Measurements from ENCODE around the gene RFWD3.
"Not testable (repeated sequence)": the region's sequence is repeated elsewhere in the genome, so short reads cannot be mapped to it uniquely, and the experiment has no call there.

The RFWD3 gene

DNA sequence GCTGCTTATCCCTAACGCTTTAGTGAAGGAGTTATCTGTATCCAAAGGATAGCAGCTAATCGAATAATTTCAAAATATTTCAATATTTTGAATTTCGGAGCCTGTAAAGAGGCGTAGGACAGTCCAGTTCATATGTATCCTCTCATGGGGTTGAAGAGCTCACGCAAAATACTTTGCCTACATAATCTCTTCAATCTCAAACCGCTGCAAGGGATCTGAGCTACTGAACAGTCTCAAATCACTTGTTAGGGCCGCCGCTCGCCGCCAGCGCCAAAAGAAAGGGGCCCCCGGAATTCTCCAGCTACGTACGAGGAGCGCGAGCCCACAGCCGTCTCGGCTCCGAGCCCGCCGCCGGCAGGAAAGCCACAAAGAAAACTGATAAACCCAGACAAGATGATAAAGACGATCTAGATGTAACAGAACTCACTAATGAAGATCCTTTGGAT is 601 bp upstream of the RFWD3 start:
- DNase-seq (ENCODE audit: low read depth in 2 of 2) = no peak

GRCh38 chr16:74666010-74666421 is 661 bp downstream of the RFWD3 start:
- no peak for DNase-seq (ENCODE audit: low read depth in 2 of 2)

DNA sequence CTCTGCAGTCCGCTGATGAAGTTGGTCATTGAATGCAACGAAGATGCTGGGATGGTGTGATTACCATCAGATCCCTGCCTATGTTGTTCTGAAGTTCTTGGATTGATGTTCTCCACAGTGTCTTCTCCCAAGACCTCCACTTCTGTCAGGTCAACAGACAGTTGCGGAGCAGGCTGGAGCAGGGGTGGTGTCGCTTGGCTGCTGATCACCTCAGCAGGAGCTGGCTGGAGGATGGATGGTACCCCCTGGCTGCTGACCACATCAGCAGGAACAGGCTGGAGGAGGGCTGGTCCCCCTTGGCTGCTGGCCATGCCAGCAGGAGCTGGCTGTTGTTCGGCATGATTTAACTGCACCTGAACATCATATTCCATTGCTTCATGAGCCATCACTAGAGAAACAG is 5.6 kb downstream of the RFWD3 start:
- no peak for DNase-seq (ENCODE audit: low read depth in 2 of 2)

- DNase-seq (ENCODE audit: low read depth in 2 of 2) = no peak
Measured at GRCh38 chr16:74660383-74660782, 6.3 kb downstream of the RFWD3 start.

DNA sequence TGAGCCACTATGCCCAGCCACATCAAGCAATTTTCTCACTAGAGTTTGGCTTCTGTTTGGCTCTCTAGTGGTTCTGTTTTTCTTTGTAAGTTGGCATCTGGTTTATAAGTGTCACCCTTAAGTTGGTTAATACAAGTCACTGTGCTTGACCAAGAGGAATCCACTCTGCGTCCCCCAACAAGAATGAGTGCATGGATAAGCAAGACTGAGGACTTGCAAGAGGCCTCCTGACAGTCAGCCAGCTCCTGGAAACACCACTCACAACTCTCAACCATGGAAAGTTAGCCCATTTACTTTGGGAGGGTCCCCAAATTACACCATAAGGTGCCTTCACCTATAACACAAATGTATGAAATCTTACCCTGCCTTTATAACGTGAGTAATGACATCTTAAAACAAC is 7.6 kb downstream of the RFWD3 start:
- DNase-seq (ENCODE audit: low read depth in 2 of 2) = no peak

DNA sequence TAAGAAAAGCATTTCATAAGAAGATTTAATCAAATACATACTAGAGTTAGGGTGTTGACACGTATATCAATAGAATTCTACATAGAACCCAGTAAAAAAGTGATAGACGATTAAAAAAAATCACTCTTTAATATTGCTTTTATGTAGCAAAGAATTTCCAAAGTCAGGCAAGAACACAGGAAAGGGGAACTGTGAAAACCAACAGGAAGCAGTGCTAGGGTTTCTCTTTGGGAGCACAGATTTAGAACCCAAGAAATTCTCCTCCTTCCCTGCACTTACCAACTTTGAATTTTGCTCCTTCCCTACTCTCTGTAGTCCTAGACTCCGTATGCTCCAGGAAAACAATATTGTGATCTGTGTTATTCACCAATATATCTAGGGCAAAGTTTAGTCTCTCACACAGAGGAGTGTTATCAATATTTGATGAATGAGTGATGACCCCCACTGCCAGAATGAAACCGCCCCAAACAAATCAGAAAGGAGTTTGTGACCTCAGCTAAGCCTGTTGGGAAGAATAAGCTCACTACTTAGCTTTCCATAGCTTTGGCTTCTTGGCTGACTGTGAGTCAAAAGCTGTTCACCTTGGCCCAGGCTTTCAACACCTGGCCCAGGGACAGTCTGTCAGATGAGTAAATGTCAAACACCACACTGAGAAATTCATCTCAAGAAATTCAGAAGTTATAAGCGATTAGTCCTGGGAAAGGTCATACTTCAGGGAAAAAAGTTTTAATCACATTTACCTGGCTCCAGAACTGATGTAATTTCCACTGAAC is 8.6 kb downstream of the RFWD3 start:
- DNase-seq (ENCODE audit: low read depth in 2 of 2) = no peak

- DNase-seq (ENCODE audit: low read depth in 2 of 2) = no peak
Measured at GRCh38 chr16:74654536-74655050, 12.1 kb downstream of the RFWD3 start.

DNA sequence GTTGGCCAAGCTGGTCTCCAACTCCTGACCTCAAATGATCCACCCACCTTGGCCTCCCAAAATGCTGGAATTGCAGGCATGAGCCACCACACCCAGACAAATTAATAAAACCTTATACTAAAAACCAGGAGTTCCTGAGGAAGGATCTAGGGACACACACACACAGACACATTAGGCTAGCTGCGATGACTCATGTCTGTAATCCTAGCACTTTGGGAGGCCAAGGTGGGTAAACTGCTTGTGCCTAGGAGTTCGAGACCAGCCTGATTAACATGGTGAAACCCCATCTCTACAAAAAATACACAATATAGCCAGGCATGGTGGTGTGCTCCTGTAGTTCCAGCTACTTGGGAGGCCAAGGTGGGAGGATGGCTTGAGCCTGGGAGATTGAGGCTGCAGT is 13.8 kb downstream of the RFWD3 start:
- not testable (repeated sequence) for DNase-seq (ENCODE audit: low read depth in 2 of 2)

DNA sequence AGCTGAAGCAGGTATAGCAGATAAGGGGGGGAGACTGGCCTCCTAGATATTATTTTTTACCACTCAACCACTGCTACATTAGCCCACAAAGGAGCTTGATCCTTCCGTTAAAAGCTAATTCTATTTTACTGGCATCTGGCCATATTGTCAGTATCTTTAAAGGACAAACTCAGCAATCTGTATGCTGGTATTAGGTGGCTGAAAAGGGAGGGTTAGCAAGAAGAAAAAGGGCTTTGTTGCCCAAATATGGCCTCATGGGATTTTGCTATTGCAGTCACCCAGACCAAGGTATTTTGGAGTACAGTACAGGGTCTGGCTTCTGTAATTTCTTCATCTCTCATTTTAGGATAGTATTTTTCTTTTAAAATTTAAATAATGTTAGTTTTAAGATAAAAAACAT is 14.4 kb downstream of the RFWD3 start:
- DNase-seq (ENCODE audit: low read depth in 2 of 2) = no peak

GRCh38 chr16:74651841-74652240 is 14.8 kb downstream of the RFWD3 start:
- no peak for DNase-seq (ENCODE audit: low read depth in 2 of 2)

- no peak for DNase-seq (ENCODE audit: low read depth in 2 of 2)
Measured at GRCh38 chr16:74650966-74651567, 15.6 kb downstream of the RFWD3 start.

DNA sequence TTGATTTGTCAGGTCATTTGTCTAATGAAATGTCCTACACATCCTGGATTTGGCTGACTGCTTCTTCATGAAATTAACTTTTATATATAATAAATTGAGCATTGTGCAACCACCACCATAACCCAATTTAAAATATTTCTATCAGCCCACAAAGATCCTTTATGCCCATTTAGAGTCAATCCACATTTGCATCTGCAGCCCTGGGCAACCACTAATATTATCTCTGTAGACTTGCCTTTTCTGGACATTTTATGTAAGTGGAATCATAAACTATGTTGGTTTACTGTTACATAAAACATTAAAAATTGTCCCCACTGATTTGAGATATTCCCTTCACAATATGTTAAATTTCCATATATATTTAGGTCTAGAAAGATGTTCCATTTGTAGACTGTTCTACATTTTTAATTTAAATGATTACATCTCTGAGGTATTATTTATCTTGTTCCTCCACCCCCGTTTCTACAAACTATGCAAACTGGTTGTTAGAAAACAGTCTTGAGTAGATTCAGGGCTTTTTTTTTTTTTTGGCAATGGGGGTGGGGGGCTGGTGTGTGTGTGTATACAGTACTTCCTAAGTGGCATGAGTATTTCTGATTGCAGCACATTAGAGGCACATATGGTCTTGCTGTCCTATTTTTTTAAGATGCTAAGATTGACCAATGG is 16.7 kb downstream of the RFWD3 start:
- DNase-seq (ENCODE audit: low read depth in 2 of 2) = no peak

- no peak for DNase-seq (ENCODE audit: low read depth in 2 of 2)
Measured at GRCh38 chr16:74641969-74642368, 24.7 kb downstream of the RFWD3 start.

GRCh38 chr16:74637742-74638453 is 28.8 kb downstream of the RFWD3 start:
- DNase-seq (ENCODE audit: low read depth in 2 of 2) = no peak

DNA sequence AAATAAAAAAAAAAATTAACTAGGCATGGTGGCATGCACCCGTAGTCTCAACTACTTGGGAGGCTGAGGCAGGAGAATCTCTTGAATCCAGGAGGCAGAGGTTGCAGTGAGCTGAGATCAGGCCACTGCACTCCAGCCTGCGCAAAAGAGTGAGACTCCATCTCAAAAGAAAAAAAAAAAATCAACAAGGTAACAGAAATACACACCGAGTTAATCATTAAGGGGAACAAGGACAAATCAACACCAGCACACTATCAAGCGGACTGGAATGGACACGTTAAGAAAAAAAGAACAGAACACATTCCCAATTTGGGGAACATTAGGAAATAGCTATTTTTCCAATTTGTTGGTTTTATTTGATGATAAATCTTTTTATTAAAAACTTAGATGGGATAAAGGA is 31.4 kb downstream of the RFWD3 start:
- no peak for DNase-seq (ENCODE audit: low read depth in 2 of 2)

- no peak for DNase-seq (ENCODE audit: low read depth in 2 of 2)
Measured at GRCh38 chr16:74633686-74634085, 33.0 kb downstream of the RFWD3 start.

DNA sequence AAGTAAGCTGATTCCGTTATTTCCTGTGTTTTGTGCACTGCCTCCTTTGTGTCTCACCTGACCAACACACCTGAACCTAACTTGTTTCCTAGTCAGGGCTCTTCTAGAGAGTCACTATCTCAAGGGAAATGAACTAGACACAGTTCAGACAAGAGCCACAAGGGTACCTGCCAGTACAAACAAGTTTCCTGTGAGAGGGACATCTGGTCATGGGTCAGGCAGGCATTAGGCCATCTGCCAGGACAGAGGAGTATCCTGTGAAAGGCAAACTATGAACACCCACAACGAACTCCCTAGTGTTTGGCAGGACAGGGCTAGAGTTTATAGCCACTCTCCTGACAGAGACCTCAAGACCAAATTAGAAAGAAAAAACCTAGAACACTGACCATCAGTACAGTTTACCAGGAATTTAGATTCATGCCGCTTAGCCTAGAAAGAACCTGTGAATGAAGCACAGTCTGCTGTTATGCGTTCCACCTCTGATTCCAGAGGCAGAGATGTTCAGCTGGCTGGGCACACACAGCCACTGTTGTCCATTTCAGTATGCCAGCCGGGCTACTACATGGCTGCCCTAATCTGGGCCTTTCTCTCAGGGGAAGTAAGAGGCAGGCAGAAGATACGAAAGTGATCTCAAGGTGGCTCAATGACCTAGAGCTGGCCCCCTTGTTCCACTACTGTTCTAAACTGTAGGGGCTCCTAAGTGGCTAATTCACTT is 39.0 kb downstream of the RFWD3 start:
- DNase-seq (ENCODE audit: low read depth in 2 of 2) = no peak

- no peak for DNase-seq (ENCODE audit: low read depth in 2 of 2)
Measured at GRCh38 chr16:74626741-74627416, 39.8 kb downstream of the RFWD3 start.

DNA sequence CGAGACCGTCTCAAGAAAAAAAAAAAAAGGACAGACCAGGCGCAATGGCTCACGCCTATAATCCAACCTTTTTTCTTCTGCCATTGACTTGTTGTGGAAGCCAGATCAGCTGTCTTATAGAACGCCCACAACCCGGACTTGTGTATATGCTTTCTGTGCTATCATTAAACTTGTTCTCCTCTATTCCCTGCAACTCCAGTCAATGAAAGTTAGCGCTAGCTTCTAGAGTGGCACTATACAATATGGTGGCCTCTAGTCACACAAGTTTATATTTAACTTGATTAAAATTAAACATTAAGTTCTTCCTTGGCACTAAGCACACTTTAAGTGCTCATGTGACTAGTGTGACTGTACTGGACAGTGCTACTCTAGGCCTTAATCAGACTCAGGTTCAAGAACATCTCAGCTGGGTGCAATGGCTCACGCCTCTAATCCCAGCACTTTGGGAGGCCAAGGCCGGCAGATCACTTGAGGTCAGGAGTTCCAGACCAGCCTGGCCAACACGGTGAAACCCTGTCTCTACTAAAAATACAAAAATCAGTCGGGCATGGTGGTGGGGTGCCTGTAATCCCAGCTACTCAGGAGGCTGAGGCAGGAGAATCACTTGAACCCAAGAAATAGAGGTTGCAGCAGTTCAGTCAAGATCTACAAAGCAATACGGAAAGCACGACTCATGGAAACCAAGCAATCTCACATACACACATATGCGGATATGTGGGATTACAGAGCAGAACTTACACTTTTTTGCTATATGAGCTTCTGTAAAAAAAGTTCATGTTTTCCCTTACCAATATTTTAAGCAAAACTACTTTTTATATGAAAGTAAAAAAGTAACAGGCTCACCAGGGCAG is 41.0 kb downstream of the RFWD3 start:
- no peak for DNase-seq (ENCODE audit: low read depth in 2 of 2)

DNA sequence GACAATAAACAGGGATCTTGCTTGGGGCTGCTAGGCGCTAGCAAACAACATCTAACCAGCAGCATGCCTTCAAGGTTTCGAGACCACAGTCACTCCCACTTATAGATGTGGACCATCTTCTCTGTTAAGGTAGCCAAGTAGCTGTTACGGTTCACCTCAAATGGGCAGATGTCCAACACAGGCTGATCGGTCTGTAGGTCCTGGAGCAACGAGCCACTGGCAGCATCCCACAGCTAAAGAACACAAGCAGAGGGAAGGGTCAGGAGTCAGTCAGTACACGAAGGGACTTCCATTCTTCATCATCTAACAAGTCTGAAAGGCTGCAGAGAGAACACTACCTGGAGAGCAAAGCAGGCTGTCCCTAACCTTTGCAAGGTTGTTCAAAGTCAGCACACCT is 42.8 kb downstream of the RFWD3 start:
- DNase-seq (ENCODE audit: low read depth in 2 of 2) = no peak
